ENCODE measurements around the gene CANX. TPM values are rescaled to one million over a fixed set of nuclear protein-coding genes. Genes with fewer than 3 reads are reported as not detected.
"Not testable (repeated sequence)": the region's sequence is repeated elsewhere in the genome, so short reads cannot be mapped to it uniquely, and the experiment has no call there.

Gene CANX
- 100 to 1,000 TPM; 296 to 351 TPM for total RNA-seq
- 462 TPM for polyA plus RNA-seq (ENCODE audit: insufficient read depth, low read depth, low replicate concordance)
- long read RNA-seq, donor 1, full-length matches to known transcripts = 52 of 295 reads
- long read RNA-seq, donor 1, partial matches to known transcripts = 231 of 295 reads
- long read RNA-seq, donor 1, other reads (novel, unspliced or antisense) = 12 of 295 reads
- long read RNA-seq, donor 2, full-length matches to known transcripts = 37 of 98 reads
- long read RNA-seq, donor 2, partial matches to known transcripts = 54 of 98 reads
- long read RNA-seq, donor 2, other reads (novel, unspliced or antisense) = 7 of 98 reads

GRCh38 chr5:179698935-179699615 lies at the start of gene CANX:
Gene CANX, plus strand, starts transcription at chr5:179698967. Its CDS starts 6,715 bp downstream, at chr5:179705682.
- Histone ChIP-seq H3K27me3 (no peaks in the 10 kb centered on the region), H3K27ac (peak within 1 kb of the TSS; percentile 91 to 97), H3K36me3 (ENCODE audit: low read depth, missing control alignments) (no peaks in the 10 kb centered on the region), H3K4me1 (peaks cover 18% of the 10 kb centered on the region), H3K9me3 (no peaks in the 10 kb centered on the region), H3K4me3 (peak within 1 kb of the TSS; percentile 80 to 97)
- TF ChIP-seq CTCF (IDR thresholded peaks at IDR 0.05) (no peak), POLR2A (IDR thresholded peaks at IDR 0.05) (peak; percentile 89)
- intact Hi-C loops (cut with DNase I; ENCODE audit: low total_unique reads) = loop anchor here (10.0 kb wide), 1 partner anchor 74 kb away; the partner anchor contains the start of gene HNRNPH1
- no peak for DNase-seq
- WGBS, 2 donors = 0 to 1% methylated on average over 9 to 39 of the region's 58 CpGs

GRCh38 chr5:179649166-179649703 lies 49.5 kb upstream of the CANX start:
- DNase-seq; H3K4me3 ChIP-seq; H3K9me3 ChIP-seq; H3K27me3 ChIP-seq; intact Hi-C loops (cut with DNase I; ENCODE audit: low total_unique reads); H3K36me3 ChIP-seq (ENCODE audit: low read depth, missing control alignments); H3K27ac ChIP-seq; H3K4me1 ChIP-seq: not testable (repeated sequence)
- WGBS, 2 donors = 85% methylated on average over 5 to 10 of the region's 10 CpGs

GRCh38 chr5:179650245-179650644 lies 48.5 kb upstream of the CANX start:
- H3K4me1 ChIP-seq; intact Hi-C loops (cut with DNase I; ENCODE audit: low total_unique reads): not testable (repeated sequence)
- 93 to 94% methylated on average over 20 to 24 of the region's 26 CpGs for WGBS, 2 donors

GRCh38 chr5:179653135-179653534 lies 45.6 kb upstream of the CANX start:
- TF ChIP-seq CTCF (IDR thresholded peaks at IDR 0.05) = peak in 1 of 3 experiments; percentile 6
- 73 to 83% methylated on average over 2 of the region's 2 CpGs for WGBS, 2 donors
- H3K27ac ChIP-seq; H3K4me3 ChIP-seq; H3K36me3 ChIP-seq (ENCODE audit: low read depth, missing control alignments); DNase-seq; H3K4me1 ChIP-seq; intact Hi-C loops (cut with DNase I; ENCODE audit: low total_unique reads); H3K9me3 ChIP-seq; H3K27me3 ChIP-seq: not testable (repeated sequence)

More at GRCh38 chr5:179650245-179650644, 48.5 kb upstream of the CANX start:
- H3K36me3 ChIP-seq (ENCODE audit: low read depth, missing control alignments); H3K27ac ChIP-seq; H3K9me3 ChIP-seq; H3K27me3 ChIP-seq; DNase-seq; H3K4me3 ChIP-seq: not testable (repeated sequence)

GRCh38 chr5:179657302-179658178 lies 41.2 kb upstream of the CANX start:
- DNase-seq; H3K9me3 ChIP-seq; H3K27me3 ChIP-seq; H3K27ac ChIP-seq; intact Hi-C loops (cut with DNase I; ENCODE audit: low total_unique reads); H3K4me3 ChIP-seq; H3K4me1 ChIP-seq; H3K36me3 ChIP-seq (ENCODE audit: low read depth, missing control alignments): not testable (repeated sequence)
- WGBS, 2 donors = 59 to 76% methylated on average over 2 to 3 of the region's 50 CpGs

- H3K4me3 ChIP-seq = peak overlapping the region; percentile 37 to 49
- H3K9me3 ChIP-seq; H3K4me1 ChIP-seq; H3K27ac ChIP-seq; H3K27me3 ChIP-seq; H3K36me3 ChIP-seq (ENCODE audit: low read depth, missing control alignments); intact Hi-C loops (cut with DNase I; ENCODE audit: low total_unique reads); DNase-seq: not testable (repeated sequence)
- WGBS, 2 donors = 1 to 5% methylated on average over 9 to 11 of the region's 29 CpGs
These were observed 40.4 kb upstream of the CANX start for GRCh38 chr5:179658179-179658856.

GRCh38 chr5:179661647-179662046 lies 37.1 kb upstream of the CANX start:
- H3K27me3 ChIP-seq; H3K9me3 ChIP-seq; DNase-seq; intact Hi-C loops (cut with DNase I; ENCODE audit: low total_unique reads); H3K4me3 ChIP-seq; H3K4me1 ChIP-seq; H3K36me3 ChIP-seq (ENCODE audit: low read depth, missing control alignments); H3K27ac ChIP-seq: not testable (repeated sequence)
- WGBS, 2 donors = 83 to 87% methylated on average over 6 of the region's 6 CpGs

Data from testis (tissue), 5 donors.